ENCODE measurements around the gene SMC5. TPM values are rescaled to one million over a fixed set of nuclear protein-coding genes. Genes with fewer than 3 reads are reported as not detected.
A peak's percentile ranks its signal among the peaks of the same experiment; 100 is the strongest.

SMC5 gene
- total and polyA plus RNA-seq, 2 of the 13 experiments (the other 11 are each of a cell fraction or from before 2014, with no cell fraction given), result 7.2 to 26.7 TPM

GRCh38 chr9:70229026-70229425, 29.8 kb upstream of the SMC5 start:
- H3K4me3 ChIP-seq (replicated peaks in 1 of 3; ENCODE audit: insufficient read depth in 1 of 3, low read depth in 2 of 3, low read length in 3 of 3), result no peak overlapping the region
- FAIRE-seq (no peak), ATAC-seq (peak; percentile 90), DNase-seq (ENCODE audit: low spot score) (no peak)
- intact Hi-C loops (cut with micrococcal nuclease; ENCODE audit: unreplicated experiment), result loop anchor here (1.0 to 5.0 kb wide), 2 partner anchors 117 to 257 kb away; no protein-coding TSS in a partner anchor
- CTCF ChIA-PET (ENCODE audit: low intra/inter-chr PET ratio, low total read pairs), result no interaction called here
- H3K79me2 ChIP-seq (ENCODE audit: insufficient read depth, low read length), result no peaks in the 10 kb centered on the region
- 74% methylated on average over 4 of the region's 4 CpGs for whole genome bisulfite sequencing (ENCODE audit: low lambda C conversion rate)
- no peaks in the 10 kb centered on the region for H3K36me3 ChIP-seq (replicated peaks in 1 of 2; ENCODE audit: control insufficient read depth in 1 of 2, insufficient read depth in 2 of 2, low read length in 2 of 2)
- BruUV-seq (replicated peaks), result no TSS peak
- H2AFZ ChIP-seq (ENCODE audit: low read length), result no peak overlapping the region
- H3K4me1 ChIP-seq (ENCODE audit: insufficient read depth, low read length), result peaks cover 13% of the 10 kb centered on the region; the same call in 1 of the 2 replicates
- no peaks in the 10 kb centered on the region for H3K9me3 ChIP-seq (ENCODE audit: low read length)
- H3K27me3 ChIP-seq (ENCODE audit: control insufficient read depth in 1 of 2, insufficient read depth in 2 of 2, low read length in 2 of 2), result no peaks in the 10 kb centered on the region
- in situ Hi-C loops (cut with HindIII; ENCODE audit: extremely low pct_ligation_motif_present, low pct_unique_long_range_greater_than_20kb), result no loop called here
- no peak overlapping the region for H3K4me2 ChIP-seq (ENCODE audit: low read depth, low read length)
- TF ChIP-seq HNF4A (CRISPR knock-in tag; IDR thresholded peaks at IDR 0.05) (peak; percentile 25), ZNF451 (CRISPR knock-in tag; IDR thresholded peaks at IDR 0.05) (no peak), HES4 (CRISPR knock-in tag; IDR thresholded peaks at IDR 0.05; ENCODE audit: borderline replicate concordance) (no peak), NCOA1 (CRISPR knock-in tag; IDR thresholded peaks at IDR 0.05) (no peak), ATRX (CRISPR knock-in tag; IDR thresholded peaks at IDR 0.05; ENCODE audit: borderline replicate concordance) (no peak)
- TF ChIP-seq, protein P1, sequence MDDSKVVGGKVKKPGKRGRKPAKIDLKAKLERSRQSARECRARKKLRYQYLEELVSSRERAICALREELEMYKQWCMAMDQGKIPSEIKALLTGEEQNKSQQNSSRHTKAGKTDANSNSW (CRISPR knock-in tag; IDR thresholded peaks at IDR 0.05; ENCODE audit: borderline replicate concordance), result no peak
- POLR2A ChIA-PET, result no interaction called here
- no peaks in the 10 kb centered on the region for H4K20me1 ChIP-seq (ENCODE audit: insufficient read depth, low read length)
- H3K9ac ChIP-seq (ENCODE audit: insufficient read depth, low read depth, low read length), result no peak overlapping the region
- peak overlapping the region; percentile 15 for H3K27ac ChIP-seq (ENCODE audit: extremely low read length, insufficient read depth, low read length)

DNA sequence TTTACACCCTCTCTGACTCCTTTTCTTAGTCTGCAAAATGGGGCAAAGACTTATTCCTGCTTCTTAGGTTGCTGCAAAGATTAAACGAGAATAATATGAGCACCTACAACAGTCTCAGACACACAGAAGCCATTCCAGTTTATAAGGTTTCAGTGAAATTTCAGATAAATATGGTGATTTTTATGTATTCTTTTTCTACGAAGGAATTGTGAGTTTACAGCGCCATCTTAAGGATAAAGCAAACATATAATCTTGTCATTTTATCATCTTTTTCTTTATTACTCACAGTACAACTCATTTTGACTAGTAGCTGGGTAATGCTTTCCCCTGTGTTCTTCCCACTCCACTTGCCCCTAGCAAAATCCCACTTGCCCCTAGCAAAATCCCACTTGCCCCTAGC, 29.2 kb upstream of the SMC5 start:
- Histone ChIP-seq H4K20me1 (ENCODE audit: insufficient read depth, low read length) (no peaks in the 10 kb centered on the region), H3K9me3 (ENCODE audit: low read length) (no peaks in the 10 kb centered on the region), H3K79me2 (ENCODE audit: insufficient read depth, low read length) (no peaks in the 10 kb centered on the region), H2AFZ (ENCODE audit: low read length) (no peak overlapping the region), H3K4me2 (ENCODE audit: low read depth, low read length) (no peak overlapping the region), H3K4me1 (ENCODE audit: insufficient read depth, low read length) (peaks cover 13% of the 10 kb centered on the region; the same call in 1 of the 2 replicates), H3K9ac (ENCODE audit: insufficient read depth, low read depth, low read length) (no peak overlapping the region), H3K27me3 (ENCODE audit: control insufficient read depth in 1 of 2, insufficient read depth in 2 of 2, low read length in 2 of 2) (no peaks in the 10 kb centered on the region), H3K4me3 (replicated peaks in 1 of 3; ENCODE audit: insufficient read depth in 1 of 3, low read depth in 2 of 3, low read length in 3 of 3) (no peak overlapping the region), H3K36me3 (replicated peaks in 1 of 2; ENCODE audit: control insufficient read depth in 1 of 2, insufficient read depth in 2 of 2, low read length in 2 of 2) (no peaks in the 10 kb centered on the region), H3K27ac (ENCODE audit: extremely low read length, insufficient read depth, low read length) (no peak overlapping the region)
- ChIA-PET POLR2A (no interaction called here), CTCF (ENCODE audit: low intra/inter-chr PET ratio, low total read pairs) (interaction anchor here (1.1 kb wide), 1 partner anchor 258 kb away, joined by 3 read pairs; no protein-coding TSS in a partner anchor)
- FAIRE-seq (no peak), ATAC-seq (no peak), DNase-seq (ENCODE audit: low spot score) (no peak)
- in situ Hi-C loops (cut with HindIII; ENCODE audit: extremely low pct_ligation_motif_present, low pct_unique_long_range_greater_than_20kb), result no loop called here
- no TSS peak for BruUV-seq (replicated peaks)
- WGBS (ENCODE audit: low lambda C conversion rate), result 91% methylated on average over 3 of the region's 3 CpGs
- intact Hi-C loops (cut with micrococcal nuclease; ENCODE audit: unreplicated experiment), result loop anchor here (1.0 to 5.0 kb wide), 2 partner anchors 117 to 257 kb away; no protein-coding TSS in a partner anchor
- peak; percentile 47 for TF ChIP-seq CTCF (CRISPR knock-in tag; IDR thresholded peaks at IDR 0.05)
- TF ChIP-seq CCAR2 (optimal IDR thresholded peaks at IDR 0.05; ENCODE audit: low read depth, low read length), result no peak
- TF ChIP-seq SNRNP70 (IDR thresholded peaks at IDR 0.05; ENCODE audit: low read depth, low read length), result no peak
- TF ChIP-seq, protein P2, sequence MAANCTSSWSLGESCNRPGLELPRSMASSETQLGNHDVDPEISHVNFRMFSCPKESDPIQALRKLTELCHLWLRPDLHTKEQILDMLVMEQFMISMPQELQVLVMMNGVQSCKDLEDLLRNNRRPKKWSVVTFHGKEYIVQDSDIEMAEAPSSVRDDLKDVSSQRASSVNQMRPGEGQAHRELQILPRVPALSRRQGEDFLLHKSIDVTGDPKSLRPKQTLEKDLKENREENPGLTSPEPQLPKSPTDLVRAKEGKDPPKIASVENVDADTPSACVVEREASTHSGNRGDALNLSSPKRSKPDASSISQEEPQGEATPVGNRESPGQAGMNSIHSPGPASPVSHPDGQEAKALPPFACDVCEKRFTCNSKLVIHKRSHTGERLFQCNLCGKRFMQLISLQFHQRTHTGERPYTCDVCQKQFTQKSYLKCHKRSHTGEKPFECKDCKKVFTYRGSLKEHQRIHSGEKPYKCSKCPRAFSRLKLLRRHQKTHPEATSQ (CRISPR knock-in tag; IDR thresholded peaks at IDR 0.05; ENCODE audit: borderline replicate concordance), result no peak
- TF ChIP-seq ARID4A (CRISPR knock-in tag; IDR thresholded peaks at IDR 0.05; ENCODE audit: borderline replicate concordance), result no peak

All from HepG2 (cell line).